Lung (tissue), 12 donors: ENCODE measurements around the gene SLC41A3. TPM values are rescaled to one million over a fixed set of nuclear protein-coding genes. Genes with fewer than 3 reads are reported as not detected.

Experiments
- ATAC-seq: fragments of 200-7000 bp; cut with Tn5 transposase; one replicate; pipeline ENCODE4 v1.9.1; 2020; ENCODE audit warnings: moderate number of reproducible peaks; ENCODE audit not compliant: insufficient read depth, low FRiP score
- DNase-seq, 3 donors: peaks; one replicate each; pipeline ENCODE4 v3.0.0-alpha.2; 2013 to 2017
- H3K27ac ChIP-seq, 2 donors: one replicate each; pipeline ENCODE4 v1.5.1; 2013; ENCODE audit warnings: mild to moderate bottlenecking in 2 of 2, moderate library complexity in 2 of 2, control low read depth in 1 of 2, inconsistent platforms in 1 of 2, low read depth in 1 of 2, low read length in 1 of 2
- H3K27me3 ChIP-seq, 3 donors: one replicate each; pipeline ENCODE4 v1.5.1; 2013; ENCODE audit warnings: low read length in 2 of 3; ENCODE audit not compliant: control insufficient read depth in 3 of 3, insufficient read depth in 3 of 3
- H3K36me3 ChIP-seq, 4 donors: one replicate each; pipeline ENCODE4 v1.5.1; 2013; ENCODE audit warnings: low read length in 4 of 4, mild to moderate bottlenecking in 1 of 4, moderate library complexity in 1 of 4; ENCODE audit not compliant: control insufficient read depth in 4 of 4, insufficient read depth in 4 of 4
- H3K4me1 ChIP-seq, 5 donors: one replicate each; pipeline ENCODE4 v1.5.1; 2013; ENCODE audit warnings: low read length in 5 of 5, mild to moderate bottlenecking in 2 of 5, moderate library complexity in 1 of 5; ENCODE audit not compliant: control insufficient read depth in 5 of 5, insufficient read depth in 5 of 5
- H3K4me3 ChIP-seq: one replicate; pipeline ENCODE4 v1.5.1; 2013; ENCODE audit warnings: mild to moderate bottlenecking, control low read depth, moderate library complexity
- H3K9ac ChIP-seq, 2 donors: one replicate each; pipeline ENCODE4 v1.5.1; 2013; ENCODE audit warnings: low read length in 2 of 2, control low read depth in 1 of 2; ENCODE audit not compliant: insufficient read depth in 1 of 2
- H3K9me3 ChIP-seq, 4 donors: one replicate each; pipeline ENCODE4 v1.5.1; 2013; ENCODE audit warnings: low read length in 3 of 4, mild to moderate bottlenecking in 1 of 4, moderate library complexity in 1 of 4; ENCODE audit not compliant: control insufficient read depth in 4 of 4, insufficient read depth in 3 of 4
- WGBS, 2 donors: extraction: QIAGEN DNeasy Blood & Tissue Kit; methylation state at CpG; one replicate each; pipeline ENCODE4 v1.1.7; 2013; 5-methylcytosine and 5-hydroxymethylcytosine counted together
- polyA plus RNA-seq, 2 donors: library from polyadenylated mRNA; stranded (reverse); fragments of 200-250 nt; gene quantifications; one replicate each; pipeline ENCODE4 v1.2.1, GENCODE V29; 2013
- total RNA-seq, 2 donors: library from RNA; depleted of rRNA in 1 of 2; stranded (reverse); fragments of >200 nt in 1 of 2; gene quantifications; one replicate each; pipeline ENCODE4 v1.2.1, GENCODE V29; 2014 to 2021
- TF ChIP-seq, protein P1 (sequence below): IDR thresholded peaks from 2 replicates; pipeline ENCODE4 v1.5.1; 2012; ENCODE audit warnings: mild to moderate bottlenecking; ENCODE audit errors: control extremely low read depth, extremely low read depth
- donor health status: control.
- donor health status: control.
- donor health status: Bipolar disorder and iron deficiency.
- donor health status: healthy.
- donor health status: DM: yes; HTN: yes; CAD: no.

The SLC41A3 gene
- total and polyA plus RNA-seq, 4 donors: 16.9 to 50.2 (median 34.8) TPM

DNA sequence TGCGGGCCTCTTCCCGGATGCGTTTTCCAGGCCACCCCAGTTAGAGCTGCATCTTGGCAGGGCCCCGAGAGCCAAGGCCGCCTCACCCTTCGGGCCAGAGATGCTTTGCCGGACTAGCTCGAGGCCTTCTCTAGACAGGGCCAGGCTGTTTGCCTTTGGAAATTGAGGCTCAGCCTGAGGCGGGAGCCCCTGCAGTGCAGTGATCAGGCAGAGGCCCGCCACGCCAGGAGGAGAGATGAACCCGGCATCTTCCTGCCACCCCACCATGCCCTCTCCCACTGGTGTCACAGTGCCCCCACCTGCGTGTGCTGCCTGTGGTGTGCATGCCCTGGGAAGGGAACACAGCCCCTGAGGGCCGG is 123.9 kb downstream of the SLC41A3 start:
- DNase-seq: no peak
- Histone ChIP-seq H3K9me3 (peaks cover 0 to 3% (median 0%) of the 10 kb centered on the region in 4 donors), H3K4me1 (peaks cover 0 to 2% (median 0%) of the 10 kb centered on the region in 5 donors), H3K36me3 (no peaks in the 10 kb centered on the region), H3K27me3 (peaks cover 12 to 26% (median 23%) of the 10 kb centered on the region in 3 donors), H3K27ac (no peak overlapping the region), H3K9ac (no peak overlapping the region), H3K4me3 (no peak overlapping the region)
- ATAC-seq: no peak
- TF ChIP-seq, protein P1, sequence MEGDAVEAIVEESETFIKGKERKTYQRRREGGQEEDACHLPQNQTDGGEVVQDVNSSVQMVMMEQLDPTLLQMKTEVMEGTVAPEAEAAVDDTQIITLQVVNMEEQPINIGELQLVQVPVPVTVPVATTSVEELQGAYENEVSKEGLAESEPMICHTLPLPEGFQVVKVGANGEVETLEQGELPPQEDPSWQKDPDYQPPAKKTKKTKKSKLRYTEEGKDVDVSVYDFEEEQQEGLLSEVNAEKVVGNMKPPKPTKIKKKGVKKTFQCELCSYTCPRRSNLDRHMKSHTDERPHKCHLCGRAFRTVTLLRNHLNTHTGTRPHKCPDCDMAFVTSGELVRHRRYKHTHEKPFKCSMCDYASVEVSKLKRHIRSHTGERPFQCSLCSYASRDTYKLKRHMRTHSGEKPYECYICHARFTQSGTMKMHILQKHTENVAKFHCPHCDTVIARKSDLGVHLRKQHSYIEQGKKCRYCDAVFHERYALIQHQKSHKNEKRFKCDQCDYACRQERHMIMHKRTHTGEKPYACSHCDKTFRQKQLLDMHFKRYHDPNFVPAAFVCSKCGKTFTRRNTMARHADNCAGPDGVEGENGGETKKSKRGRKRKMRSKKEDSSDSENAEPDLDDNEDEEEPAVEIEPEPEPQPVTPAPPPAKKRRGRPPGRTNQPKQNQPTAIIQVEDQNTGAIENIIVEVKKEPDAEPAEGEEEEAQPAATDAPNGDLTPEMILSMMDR: no peak
- WGBS, 2 donors: 91 to 96% methylated on average over 14 of the region's 14 CpGs

DNA sequence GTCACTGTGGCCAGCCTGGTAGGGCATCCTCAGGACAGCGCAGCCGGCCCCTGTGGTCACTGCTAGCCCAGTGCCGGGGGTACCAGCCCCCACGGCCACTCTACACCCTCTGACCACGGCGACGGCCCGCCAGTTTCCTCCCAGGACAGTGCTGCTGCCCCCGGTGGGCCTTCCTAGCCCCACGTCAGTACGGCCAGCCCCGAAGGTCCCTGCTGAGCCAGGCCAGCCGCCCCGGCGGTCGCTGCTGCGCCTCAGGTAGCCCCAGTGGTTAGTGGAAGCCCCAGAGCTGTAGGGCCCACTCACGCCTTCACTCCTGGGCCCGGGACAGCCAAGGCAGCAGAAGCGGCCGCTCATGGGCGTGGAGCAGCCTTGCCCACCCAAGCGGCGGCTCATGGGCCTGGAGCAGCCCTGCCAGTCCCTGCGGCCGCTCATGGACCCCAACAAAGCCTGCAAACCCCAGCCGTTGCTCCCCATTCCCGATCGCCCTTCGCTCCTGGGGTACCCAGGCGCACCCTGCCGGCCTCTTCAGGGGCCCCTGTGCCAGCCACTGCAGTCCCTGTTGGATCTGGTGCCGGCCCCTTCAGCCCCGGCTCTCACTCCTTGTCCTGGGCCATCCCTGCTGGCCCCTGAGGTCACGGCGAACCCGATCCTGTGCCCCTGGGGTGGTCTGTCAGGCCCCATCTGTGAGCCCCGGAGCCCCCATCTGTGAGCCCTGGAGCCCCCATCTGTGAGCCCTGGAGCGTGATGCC is 124.4 kb downstream of the SLC41A3 start:
- DNase-seq (no peak), ATAC-seq (no peak)
- H3K4me1 ChIP-seq: peaks cover 0 to 2% (median 0%) of the 10 kb centered on the region in 5 donors
- H3K27ac ChIP-seq: no peak overlapping the region
- H3K27me3 ChIP-seq: peaks cover 12 to 29% (median 23%) of the 10 kb centered on the region in 3 donors
- peaks cover 0 to 3% (median 0%) of the 10 kb centered on the region in 4 donors for H3K9me3 ChIP-seq
- no peak overlapping the region for H3K4me3 ChIP-seq
- TF ChIP-seq, protein P1: no peak
- H3K36me3 ChIP-seq: no peaks in the 10 kb centered on the region
- H3K9ac ChIP-seq: no peak overlapping the region
- WGBS, 2 donors: 95 to 96% methylated on average over 39 of the region's 39 CpGs

DNA sequence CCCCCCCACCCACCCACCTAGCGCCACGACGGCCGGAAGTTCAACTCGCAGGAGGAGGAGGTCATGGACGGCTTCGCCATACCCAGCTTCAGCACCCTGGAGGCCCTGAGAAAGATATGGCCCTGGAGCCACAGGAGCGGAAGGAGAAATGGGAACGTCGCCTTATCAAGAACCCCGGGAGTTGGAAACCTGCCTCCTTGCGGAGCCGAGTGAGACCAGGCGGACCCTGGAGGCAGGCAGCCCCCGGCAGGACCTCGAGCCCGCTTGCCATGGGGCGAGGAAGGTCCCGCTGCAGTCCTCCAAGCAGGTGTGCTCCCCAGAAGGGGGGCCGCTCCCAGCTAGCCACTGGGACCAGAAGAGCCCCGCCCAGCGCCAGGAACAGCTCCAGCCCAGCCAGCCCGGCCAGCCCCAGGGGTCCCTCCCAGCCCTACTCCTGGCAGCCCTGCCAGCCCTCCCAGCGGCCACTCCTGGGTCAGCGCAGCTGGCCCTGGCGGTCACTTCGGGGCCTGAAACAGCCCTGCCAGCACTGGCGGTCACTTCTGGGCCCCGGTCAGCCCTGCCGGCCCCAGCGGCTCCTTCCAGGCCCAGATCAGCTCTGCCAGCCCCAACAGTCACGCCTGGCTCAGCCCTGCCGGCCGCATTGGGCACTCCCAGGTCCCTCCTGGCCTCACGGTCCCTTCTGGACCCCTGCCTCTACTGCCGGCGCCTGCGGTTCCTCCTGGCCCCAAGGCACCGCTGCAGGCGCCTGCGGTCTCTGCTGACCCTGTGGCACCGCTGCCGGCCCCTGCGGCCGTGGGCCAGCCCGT is 125.2 kb downstream of the SLC41A3 start:
- no peak for ATAC-seq

More for the DNA sequence above, 125.2 kb downstream of the SLC41A3 start:
- TF ChIP-seq, protein P1: no peak
- peaks cover 0 to 2% (median 0%) of the 10 kb centered on the region in 5 donors for H3K4me1 ChIP-seq
- peaks cover 0 to 3% (median 0%) of the 10 kb centered on the region in 4 donors for H3K9me3 ChIP-seq
- no peak overlapping the region for H3K27ac ChIP-seq
- no peaks in the 10 kb centered on the region for H3K36me3 ChIP-seq
- WGBS, 2 donors: 72 to 85% methylated on average over 42 to 46 of the region's 46 CpGs
- DNase-seq: no peak
- no peak overlapping the region for H3K4me3 ChIP-seq
- H3K27me3 ChIP-seq: peaks cover 12 to 32% (median 23%) of the 10 kb centered on the region in 3 donors
- H3K9ac ChIP-seq: no peak overlapping the region
